ENCODE measurements around the gene JAKMIP2. TPM values are rescaled to one million over a fixed set of nuclear protein-coding genes. Genes with fewer than 3 reads are reported as not detected.

The JAKMIP2 gene
- total RNA-seq, 3 donors from 2014 or later (not counting 1 experiment from before 2014, with no cell fraction given), result 12.2 to 16.1 (median 14.9) TPM

GRCh38 chr5:147786142-147786541, 3.6 kb upstream of the JAKMIP2 start:
- no peak for TF ChIP-seq CTCF (IDR thresholded peaks at IDR 0.05)
- H3K9me3 ChIP-seq (ENCODE audit: control insufficient read depth, insufficient read depth, low read length), result no peaks in the 10 kb centered on the region
- Mint-ChIP-seq H3K36me3 (no peaks in the 10 kb centered on the region), H3K27ac (no peak overlapping the region), H3K9me3 (no peaks in the 10 kb centered on the region), H3K27me3 (ENCODE audit: low read depth in 2 of 2) (no peaks in the 10 kb centered on the region), H3K4me3 (no peak overlapping the region), H3K4me1 (peaks cover 14 to 16% of the 10 kb centered on the region in 2 donors)
- H3K36me3 ChIP-seq (ENCODE audit: control insufficient read depth, insufficient read depth, low read length), result no peaks in the 10 kb centered on the region
- H3K4me3 ChIP-seq (ENCODE audit: low read length), result no peak overlapping the region
- H3K27me3 ChIP-seq (ENCODE audit: control insufficient read depth, insufficient read depth, low read length), result no peaks in the 10 kb centered on the region
- WGBS (ENCODE audit: insufficient coverage), result 100% methylated on average over 2 of the region's 2 CpGs
- peaks cover 10% of the 10 kb centered on the region for H3K4me1 ChIP-seq (ENCODE audit: control insufficient read depth, insufficient read depth, low read length)
- intact Hi-C loops (cut with micrococcal nuclease), result no loop called here
- ATAC-seq (no peak), DNase-seq (no peak)
- no peak overlapping the region for H3K27ac ChIP-seq (ENCODE audit: low read length)

DNA sequence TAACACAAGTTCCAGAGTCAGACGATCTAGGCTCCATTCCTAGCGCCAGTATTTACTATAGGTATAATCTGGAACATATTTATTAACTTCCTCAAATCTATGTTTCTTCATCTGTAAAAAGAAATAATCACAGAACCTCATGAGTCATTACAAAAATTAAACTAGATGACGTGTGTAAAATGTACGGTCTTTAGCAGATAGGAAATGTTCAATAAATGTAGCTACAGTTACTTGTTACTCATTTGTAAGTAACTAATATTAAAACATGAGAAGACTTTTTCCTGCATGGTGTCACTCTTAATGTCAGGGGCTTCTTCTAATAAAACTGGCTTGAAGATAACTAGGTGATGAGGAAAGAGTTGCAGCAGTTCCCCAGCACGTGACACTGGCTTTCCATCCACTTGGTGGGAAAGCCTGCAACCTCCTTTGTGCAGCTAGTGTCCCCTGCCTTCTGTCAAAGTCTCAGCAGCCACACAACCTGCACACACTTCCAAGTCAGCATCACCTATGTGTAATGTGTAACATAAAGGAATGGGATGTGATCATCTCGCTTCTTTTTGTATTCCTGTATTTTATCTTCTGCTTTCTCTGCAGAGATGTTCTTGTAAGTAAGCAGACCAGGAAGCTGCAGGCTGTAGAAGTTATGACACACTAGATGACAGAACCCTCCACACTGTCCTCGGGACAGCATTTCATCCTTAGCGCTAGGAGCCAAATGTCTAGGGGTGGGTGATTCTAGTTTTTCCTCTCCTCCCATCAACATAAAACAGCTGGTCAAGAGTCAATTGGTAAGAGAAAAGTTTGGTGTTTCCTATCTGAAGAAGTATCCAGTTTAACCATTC, 1.8 kb upstream of the JAKMIP2 start:
- Mint-ChIP-seq H3K27ac (peak overlapping the region; percentile 37 to 49), H3K9me3 (no peaks in the 10 kb centered on the region), H3K4me3 (no peak overlapping the region), H3K27me3 (ENCODE audit: low read depth in 2 of 2) (no peaks in the 10 kb centered on the region), H3K4me1 (peaks cover 30 to 33% of the 10 kb centered on the region in 2 donors), H3K36me3 (no peaks in the 10 kb centered on the region)
- intact Hi-C loops (cut with micrococcal nuclease), result no loop called here
- no peak for TF ChIP-seq CTCF (IDR thresholded peaks at IDR 0.05)
- H3K36me3 ChIP-seq (ENCODE audit: control insufficient read depth, insufficient read depth, low read length), result no peaks in the 10 kb centered on the region
- no peak overlapping the region for H3K4me3 ChIP-seq (ENCODE audit: low read length)
- peaks cover 14% of the 10 kb centered on the region for H3K4me1 ChIP-seq (ENCODE audit: control insufficient read depth, insufficient read depth, low read length)
- DNase-seq, result peak in 1 of 2 donors; percentile 12
- no peaks in the 10 kb centered on the region for H3K9me3 ChIP-seq (ENCODE audit: control insufficient read depth, insufficient read depth, low read length)
- no peak overlapping the region for H3K27ac ChIP-seq (ENCODE audit: low read length)
- H3K27me3 ChIP-seq (ENCODE audit: control insufficient read depth, insufficient read depth, low read length), result no peaks in the 10 kb centered on the region
- WGBS (ENCODE audit: insufficient coverage), result 96% methylated on average over 2 of the region's 8 CpGs
- no peak for ATAC-seq

- H3K27me3 Mint-ChIP-seq (ENCODE audit: low read depth in 2 of 2), result no peaks in the 10 kb centered on the region
- H3K27ac Mint-ChIP-seq, result peak overlapping the region; percentile 92 to 94
- Histone ChIP-seq H3K27me3 (ENCODE audit: control insufficient read depth, insufficient read depth, low read length) (no peaks in the 10 kb centered on the region), H3K27ac (ENCODE audit: low read length) (peak overlapping the region; percentile 10), H3K4me1 (ENCODE audit: control insufficient read depth, insufficient read depth, low read length) (peaks cover 14% of the 10 kb centered on the region), H3K9me3 (ENCODE audit: control insufficient read depth, insufficient read depth, low read length) (no peaks in the 10 kb centered on the region), H3K4me3 (ENCODE audit: low read length) (no peak overlapping the region), H3K36me3 (ENCODE audit: control insufficient read depth, insufficient read depth, low read length) (no peaks in the 10 kb centered on the region)
- DNase-seq, result no peak
- H3K4me3 Mint-ChIP-seq, result peak overlapping the region; percentile 97
- intact Hi-C loops (cut with micrococcal nuclease), result no loop called here
- no peak for TF ChIP-seq CTCF (IDR thresholded peaks at IDR 0.05)
- no peaks in the 10 kb centered on the region for H3K9me3 Mint-ChIP-seq
- H3K4me1 Mint-ChIP-seq, result peaks cover 30 to 33% of the 10 kb centered on the region in 2 donors
- no peak for ATAC-seq
- WGBS (ENCODE audit: insufficient coverage), result 79% methylated on average over 5 of the region's 5 CpGs
- no peaks in the 10 kb centered on the region for H3K36me3 Mint-ChIP-seq
These were observed 1.5 kb downstream of the JAKMIP2 start for GRCh38 chr5:147780924-147781573.
